Pulmonary artery endothelial cell (primary cell): Measurements from ENCODE around the gene TSPAN33. TPM values are rescaled to one million over a fixed set of nuclear protein-coding genes. Genes with fewer than 3 reads are reported as not detected.
"Not testable (repeated sequence)": the region's sequence is repeated elsewhere in the genome, so short reads cannot be mapped to it uniquely, and the experiment has no call there.

Source experiments
- DNase-seq: peaks from one replicate; pipeline ENCODE4 v3.0.0-alpha.2; 2011; ENCODE audit warnings: low read depth, low spot score
- total RNA-seq: library from RNA; depleted of rRNA; stranded (reverse); fragments of >200 nt; gene quantifications from 2 replicates; pipeline ENCODE4 v1.2.3, GENCODE V29; 2014

Gene TSPAN33, protein sequence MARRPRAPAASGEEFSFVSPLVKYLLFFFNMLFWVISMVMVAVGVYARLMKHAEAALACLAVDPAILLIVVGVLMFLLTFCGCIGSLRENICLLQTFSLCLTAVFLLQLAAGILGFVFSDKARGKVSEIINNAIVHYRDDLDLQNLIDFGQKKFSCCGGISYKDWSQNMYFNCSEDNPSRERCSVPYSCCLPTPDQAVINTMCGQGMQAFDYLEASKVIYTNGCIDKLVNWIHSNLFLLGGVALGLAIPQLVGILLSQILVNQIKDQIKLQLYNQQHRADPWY
- total RNA-seq, result 0.07 and 0.28 TPM in 2 replicates

DNA sequence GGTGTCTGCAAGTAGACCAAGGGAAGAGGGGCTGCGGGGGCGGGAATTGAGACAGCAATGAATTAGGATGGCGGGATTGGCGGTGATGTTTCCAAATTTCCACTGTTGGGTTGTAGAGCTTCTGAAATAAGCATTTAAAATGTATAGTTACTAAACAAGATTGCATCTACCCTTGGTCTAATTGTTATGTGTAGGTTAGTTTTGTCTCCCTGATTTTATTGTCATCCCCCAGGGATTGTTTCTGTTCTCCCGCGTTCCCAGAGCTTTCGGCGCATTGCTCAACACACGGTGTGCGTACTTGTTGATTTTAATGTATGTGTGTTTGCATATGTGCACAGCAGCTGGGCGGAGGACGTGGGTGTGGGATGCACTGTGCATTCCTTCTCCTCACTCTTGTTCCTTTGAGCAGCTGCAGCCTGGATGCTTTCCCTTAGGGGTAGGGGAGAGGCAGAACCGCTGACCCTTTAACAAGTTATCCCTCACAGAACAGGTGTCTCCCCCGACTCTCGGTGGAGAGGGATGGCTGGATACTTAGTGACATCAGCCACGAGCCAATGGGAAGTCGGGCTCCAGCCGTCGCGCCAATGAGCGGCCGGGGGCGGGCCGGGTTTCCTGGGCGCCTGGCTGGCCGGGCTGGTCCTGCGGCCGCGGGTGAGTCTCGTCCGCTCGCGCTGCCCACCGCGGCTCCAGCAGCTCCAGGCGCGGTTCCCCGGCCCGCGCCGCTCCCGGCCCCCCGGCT lies at the start of gene TSPAN33:
Gene TSPAN33 (plus strand): TSS at position 613 of the 739 bp plus-strand sequence. CDS start 274 bp downstream, outside the sequence.
- DNase-seq, result no peak

- no peak for DNase-seq
Measured at GRCh38 chr7:129095258-129095657, 49.2 kb upstream of the TSPAN33 start.

DNA sequence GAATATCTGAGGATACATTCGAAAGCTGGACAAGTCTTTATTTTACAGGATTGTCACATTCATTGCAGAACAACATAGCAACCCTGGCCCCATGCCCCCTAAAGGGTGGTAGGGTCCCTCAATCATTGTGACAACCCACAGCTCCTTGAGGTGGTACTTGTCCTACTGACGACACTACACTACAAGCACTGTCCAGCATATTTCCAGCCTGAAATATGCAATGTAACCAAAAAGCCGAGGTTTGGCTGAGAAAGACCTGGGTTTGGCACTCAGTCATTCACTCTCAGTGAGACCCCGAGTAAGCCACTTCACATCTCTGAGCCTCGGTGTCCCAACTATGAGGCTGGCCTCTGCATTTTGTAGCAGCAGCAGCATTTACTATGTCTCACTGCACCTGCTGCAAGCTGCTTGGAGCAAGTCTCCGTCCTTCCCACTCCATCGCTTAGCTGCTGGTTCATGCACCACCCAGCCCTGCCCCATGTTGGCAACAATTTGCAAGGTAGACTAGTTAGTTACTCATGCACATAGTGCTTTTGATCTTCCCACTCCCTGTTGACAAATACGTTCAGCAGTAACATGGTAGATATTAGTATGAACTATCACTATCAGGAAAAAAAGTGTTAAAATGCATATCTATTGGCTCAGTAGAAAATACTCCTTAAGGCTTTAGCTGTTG lies 46.0 kb upstream of the TSPAN33 start:
- no peak for DNase-seq

GRCh38 chr7:129100827-129101166 lies 43.7 kb upstream of the TSPAN33 start:
- DNase-seq, result no peak

DNA sequence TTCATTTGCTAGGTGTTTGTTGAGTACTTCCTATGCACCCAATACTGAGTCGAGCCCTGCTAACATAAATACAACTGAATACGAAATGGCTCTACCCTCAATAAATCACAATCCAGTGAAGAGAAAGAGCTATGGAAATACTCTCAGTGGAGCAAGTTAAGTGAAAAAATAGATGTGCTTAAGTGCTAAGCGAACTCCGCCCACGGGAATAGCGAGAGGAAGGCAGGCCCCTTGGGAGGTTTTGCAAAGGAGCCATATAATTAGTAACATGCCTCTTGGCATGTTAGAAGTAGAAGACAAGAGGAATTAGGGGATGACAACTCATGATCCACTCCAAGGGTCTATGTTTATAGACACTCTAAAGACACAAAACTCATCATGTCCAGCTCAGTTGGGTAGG lies 42.8 kb upstream of the TSPAN33 start:
- no peak for DNase-seq

- DNase-seq, result no peak
Measured at GRCh38 chr7:129103561-129104324, 40.8 kb upstream of the TSPAN33 start.

DNA sequence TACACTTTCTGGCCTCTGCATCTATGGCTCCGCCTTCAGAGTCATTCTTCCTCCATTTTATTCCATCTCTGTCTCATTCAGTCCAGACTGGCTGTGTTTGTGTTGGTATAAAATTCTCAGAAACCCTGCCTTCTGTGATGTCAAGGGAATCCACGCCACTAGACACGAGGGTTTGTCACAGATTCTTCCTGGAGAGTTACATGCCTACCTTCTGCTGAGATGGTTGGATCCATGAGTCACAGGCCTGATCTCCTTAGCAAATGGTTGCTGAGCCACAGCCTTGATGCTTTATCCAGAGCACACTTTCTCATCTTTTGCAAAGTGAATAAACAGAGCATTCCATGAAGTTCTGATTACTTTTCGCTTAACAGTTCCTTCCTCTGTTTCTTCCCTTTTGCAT lies 35.9 kb upstream of the TSPAN33 start:
- no peak for DNase-seq

- DNase-seq, result no peak
Measured at GRCh38 chr7:129110258-129110981, 34.1 kb upstream of the TSPAN33 start.

- DNase-seq, result no peak
Measured at GRCh38 chr7:129110982-129111376, 33.5 kb upstream of the TSPAN33 start.

GRCh38 chr7:129115676-129116075 lies 28.8 kb upstream of the TSPAN33 start:
- DNase-seq, result no peak

DNA sequence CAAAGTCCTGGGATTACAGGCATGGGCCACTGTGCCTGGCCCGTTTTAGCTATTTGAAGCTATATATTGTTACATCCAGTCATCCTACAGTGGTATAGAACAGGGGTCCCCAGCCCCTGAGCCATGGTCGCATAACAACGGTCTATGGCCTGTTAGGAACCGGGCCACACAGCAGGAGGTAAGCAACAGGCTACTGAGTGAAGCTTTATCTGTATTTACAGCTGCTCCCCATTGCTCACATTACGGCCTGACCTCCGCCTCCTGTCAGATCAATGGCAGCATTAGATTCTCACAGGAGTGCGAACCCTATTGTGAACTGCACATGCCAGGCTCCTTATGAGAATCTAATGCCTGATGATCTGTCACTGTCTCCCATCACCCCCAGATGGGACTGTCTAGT lies 26.3 kb upstream of the TSPAN33 start:
- no peak for DNase-seq

GRCh38 chr7:129118976-129119375 lies 25.5 kb upstream of the TSPAN33 start:
- no peak for DNase-seq

DNA sequence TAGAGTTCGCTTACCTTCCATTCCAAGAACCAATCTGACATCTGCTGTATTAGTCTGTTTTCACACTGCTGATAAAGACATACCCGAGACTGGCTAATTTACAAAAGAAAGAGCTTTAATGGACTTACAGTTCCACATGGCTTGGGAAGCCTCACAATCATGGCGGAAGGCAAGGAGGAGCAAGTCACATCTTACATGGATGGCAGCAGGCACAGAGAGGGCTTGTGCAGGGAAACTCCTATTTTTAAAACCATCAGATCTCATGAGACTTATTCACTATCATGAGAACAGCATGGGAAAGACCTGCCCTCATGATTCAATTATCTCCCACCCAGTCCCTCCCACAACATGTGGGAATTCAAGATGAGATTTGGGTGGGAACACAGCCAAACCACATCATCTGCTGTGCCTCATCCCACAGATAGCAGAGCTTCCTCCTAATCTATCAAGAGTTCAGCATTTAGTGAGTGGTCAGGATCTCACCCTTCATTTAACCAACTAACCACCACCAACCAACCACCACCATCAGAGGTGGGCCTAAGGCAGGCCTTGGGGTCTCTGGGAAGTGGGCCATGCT lies 22.9 kb upstream of the TSPAN33 start:
- not testable (repeated sequence) for DNase-seq

- no peak for DNase-seq
Measured at GRCh38 chr7:129122078-129122750, 22.3 kb upstream of the TSPAN33 start.

DNA sequence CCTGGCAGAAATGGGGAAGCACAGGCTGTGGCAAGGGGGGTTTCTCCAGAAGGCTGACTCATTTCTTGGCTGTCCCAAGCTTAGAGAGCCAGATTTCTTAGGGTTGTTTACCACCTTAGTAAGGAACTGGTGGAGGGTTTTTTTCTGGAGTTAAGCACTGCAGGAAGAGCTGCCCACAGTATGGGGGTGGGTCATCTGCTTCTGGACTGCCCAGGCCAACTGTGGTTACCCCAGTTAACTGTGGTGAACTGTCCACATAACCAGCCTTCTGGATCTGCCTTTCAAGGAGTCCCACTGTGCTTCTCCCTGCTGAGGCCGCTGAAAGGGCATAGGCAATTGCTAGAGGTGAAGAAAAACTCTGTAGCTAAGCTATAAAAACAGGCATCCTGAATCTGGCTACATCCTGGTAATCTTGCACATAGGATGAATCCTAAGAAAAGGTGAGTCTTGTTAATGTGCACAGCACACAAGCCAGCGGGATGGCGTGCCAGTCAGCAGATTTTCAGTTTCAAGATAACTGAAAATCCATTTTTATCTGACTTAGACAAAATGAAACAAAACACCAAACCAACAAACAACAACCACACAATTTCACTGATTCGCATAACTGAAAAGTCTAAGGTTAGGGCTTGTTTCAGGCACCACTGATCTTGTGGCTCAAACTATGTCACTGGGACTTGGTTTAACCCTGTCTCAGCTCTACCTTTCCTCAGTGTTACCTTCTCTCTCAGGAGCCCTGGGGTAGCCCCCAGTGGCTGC lies 21.6 kb upstream of the TSPAN33 start:
- DNase-seq, result no peak

GRCh38 chr7:129123510-129123857 lies 21.0 kb upstream of the TSPAN33 start:
- no peak for DNase-seq

DNA sequence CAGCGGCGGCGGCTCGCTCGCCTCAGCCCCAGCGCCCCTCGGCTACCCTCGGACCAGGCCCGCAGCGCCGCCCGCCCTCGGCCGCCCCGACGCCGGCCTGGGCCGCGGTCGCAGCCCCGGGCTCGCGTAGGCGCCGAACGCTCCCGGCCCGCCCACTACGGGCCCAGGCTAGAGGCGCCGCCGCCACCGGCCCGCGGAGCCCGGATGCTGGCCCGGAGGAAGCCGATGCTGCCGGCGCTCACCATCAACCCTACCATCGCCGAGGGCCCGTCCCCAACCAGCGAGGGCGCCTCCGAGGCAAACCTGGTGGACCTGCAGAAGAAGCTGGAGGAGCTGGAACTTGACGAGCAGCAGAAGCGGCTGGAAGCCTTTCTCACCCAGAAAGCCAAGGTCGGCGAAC lies 18.2 kb upstream of the TSPAN33 start:
- no peak for DNase-seq

DNA sequence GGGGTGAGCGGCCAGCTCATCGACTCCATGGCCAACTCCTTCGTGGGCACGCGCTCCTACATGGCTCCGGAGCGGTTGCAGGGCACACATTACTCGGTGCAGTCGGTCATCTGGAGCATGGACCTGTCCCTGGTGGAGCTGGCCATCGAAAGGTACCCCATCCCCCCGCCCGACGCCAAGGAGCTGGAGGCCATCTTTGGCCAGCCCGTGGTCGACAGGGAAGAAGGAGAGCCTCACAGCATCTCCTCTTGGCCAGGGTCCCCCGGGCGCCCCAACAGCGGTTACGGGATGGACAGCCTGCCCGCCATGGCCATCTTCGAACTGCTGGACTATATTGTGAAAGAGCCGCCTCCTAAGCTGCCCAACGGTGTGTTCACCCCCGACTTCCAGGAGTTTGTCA lies 17.4 kb upstream of the TSPAN33 start:
- DNase-seq, result no peak

- DNase-seq, result no peak
Measured at GRCh38 chr7:129127601-129128000, 16.9 kb upstream of the TSPAN33 start.
